Effector memory CD4-positive, alpha-beta T cell (primary cell): ENCODE data around the gene LRRFIP1.
"Not testable (repeated sequence)": the region's sequence is repeated elsewhere in the genome, so short reads cannot be mapped to it uniquely, and the experiment has no call there.

Source experiments
- DNase-seq, 3 donors: peaks; one replicate each; pipeline ENCODE4 v3.0.0-alpha.2; 2020
- H3K27ac ChIP-seq: 2 replicates; pipeline ENCODE4 v1.7.0; 2013; ENCODE audit warnings: mild to moderate bottlenecking, low read length, moderate library complexity; ENCODE audit not compliant: insufficient read depth, poor library complexity, severe bottlenecking
- H3K27me3 ChIP-seq: replicated peaks from 2 replicates; pipeline ENCODE4 v1.7.0; 2013; ENCODE audit warnings: mild to moderate bottlenecking, low read length; ENCODE audit not compliant: insufficient read depth, control insufficient read depth, poor library complexity, severe bottlenecking
- H3K36me3 ChIP-seq: 2 replicates; pipeline ENCODE4 v1.7.0; 2013; ENCODE audit warnings: mild to moderate bottlenecking, low read length, moderate library complexity; ENCODE audit not compliant: control insufficient read depth, insufficient read depth
- H3K4me1 ChIP-seq: 2 replicates; pipeline ENCODE4 v1.7.0; 2013; ENCODE audit warnings: low read length, mild to moderate bottlenecking; ENCODE audit not compliant: control insufficient read depth, insufficient read depth, poor library complexity, severe bottlenecking
- H3K4me3 ChIP-seq: 2 replicates; pipeline ENCODE4 v1.7.0; 2013; ENCODE audit warnings: low read length, low read depth, mild to moderate bottlenecking; ENCODE audit not compliant: insufficient read depth, poor library complexity, severe bottlenecking
- H3K9me3 ChIP-seq: 2 replicates; pipeline ENCODE4 v1.7.0; 2013; ENCODE audit warnings: mild to moderate bottlenecking, low read length, moderate library complexity; ENCODE audit not compliant: control insufficient read depth

Gene LRRFIP1

GRCh38 chr2:237765875-237766274 lies 138.5 kb downstream of the LRRFIP1 start:
- Histone ChIP-seq H3K27ac (no peak overlapping the region), H3K36me3 (peaks cover 45% of the 10 kb centered on the region), H3K4me3 (no peak overlapping the region), H3K9me3 (no peaks in the 10 kb centered on the region), H3K4me1 (no peaks in the 10 kb centered on the region), H3K27me3 (no peaks in the 10 kb centered on the region)
- DNase-seq = no peak

- Histone ChIP-seq H3K4me1 (no peaks in the 10 kb centered on the region), H3K36me3 (peaks cover 43% of the 10 kb centered on the region), H3K9me3 (no peaks in the 10 kb centered on the region), H3K27ac (no peak overlapping the region), H3K27me3 (no peaks in the 10 kb centered on the region), H3K4me3 (no peak overlapping the region)
- no peak for DNase-seq
Measured at GRCh38 chr2:237766340-237766739, 139.0 kb downstream of the LRRFIP1 start.

GRCh38 chr2:237772513-237772912 lies 145.1 kb downstream of the LRRFIP1 start:
- Histone ChIP-seq H3K36me3 (peaks cover 49% of the 10 kb centered on the region), H3K27ac (no peak overlapping the region), H3K4me3 (no peak overlapping the region), H3K27me3 (no peaks in the 10 kb centered on the region), H3K4me1 (no peaks in the 10 kb centered on the region), H3K9me3 (no peaks in the 10 kb centered on the region)
- DNase-seq = no peak

- Histone ChIP-seq H3K27me3 (no peaks in the 10 kb centered on the region), H3K36me3 (peaks cover 61% of the 10 kb centered on the region), H3K4me1 (no peaks in the 10 kb centered on the region), H3K9me3 (no peaks in the 10 kb centered on the region), H3K27ac (no peak overlapping the region), H3K4me3 (no peak overlapping the region)
- no peak for DNase-seq
Measured at GRCh38 chr2:237773826-237774225, 146.4 kb downstream of the LRRFIP1 start.

GRCh38 chr2:237774811-237775553 lies 147.6 kb downstream of the LRRFIP1 start:
- H3K4me3 ChIP-seq = no peak overlapping the region
- no peak overlapping the region for H3K27ac ChIP-seq
- peak in 2 of 3 donors; percentile 11 to 12 for DNase-seq
- H3K4me1 ChIP-seq = no peaks in the 10 kb centered on the region
- no peaks in the 10 kb centered on the region for H3K9me3 ChIP-seq
- peaks cover 62% of the 10 kb centered on the region for H3K36me3 ChIP-seq
- no peaks in the 10 kb centered on the region for H3K27me3 ChIP-seq

- Histone ChIP-seq H3K4me3 (no peak overlapping the region), H3K36me3 (peaks cover 68% of the 10 kb centered on the region), H3K4me1 (no peaks in the 10 kb centered on the region), H3K27ac (no peak overlapping the region), H3K27me3 (no peaks in the 10 kb centered on the region), H3K9me3 (no peaks in the 10 kb centered on the region)
- DNase-seq = no peak
Measured at GRCh38 chr2:237779521-237779920, 152.1 kb downstream of the LRRFIP1 start.

GRCh38 chr2:237782181-237782580 lies 154.8 kb downstream of the LRRFIP1 start:
- Histone ChIP-seq H3K27me3 (no peaks in the 10 kb centered on the region), H3K4me1 (no peaks in the 10 kb centered on the region), H3K27ac (no peak overlapping the region), H3K36me3 (peaks cover 50% of the 10 kb centered on the region), H3K4me3 (no peak overlapping the region), H3K9me3 (no peaks in the 10 kb centered on the region)
- no peak for DNase-seq

GRCh38 chr2:237783678-237784077 lies 156.3 kb downstream of the LRRFIP1 start:
- peaks cover 36% of the 10 kb centered on the region for H3K36me3 ChIP-seq
- H3K27me3 ChIP-seq, H3K4me3 ChIP-seq, DNase-seq, H3K9me3 ChIP-seq, H3K4me1 ChIP-seq, H3K27ac ChIP-seq: not testable (repeated sequence)

GRCh38 chr2:237786936-237787335 lies 159.5 kb downstream of the LRRFIP1 start:
- H3K27ac ChIP-seq = no peak overlapping the region
- H3K9me3 ChIP-seq = no peaks in the 10 kb centered on the region
- no peaks in the 10 kb centered on the region for H3K4me1 ChIP-seq
- no peak overlapping the region for H3K4me3 ChIP-seq
- H3K27me3 ChIP-seq = no peaks in the 10 kb centered on the region
- DNase-seq = no peak
- H3K36me3 ChIP-seq = peaks cover 6% of the 10 kb centered on the region

GRCh38 chr2:237790353-237790752 lies 163.0 kb downstream of the LRRFIP1 start:
- DNase-seq = no peak
- H3K27me3 ChIP-seq = no peaks in the 10 kb centered on the region
- no peak overlapping the region for H3K27ac ChIP-seq
- H3K4me1 ChIP-seq = no peaks in the 10 kb centered on the region
- H3K9me3 ChIP-seq = no peaks in the 10 kb centered on the region
- no peaks in the 10 kb centered on the region for H3K36me3 ChIP-seq
- H3K4me3 ChIP-seq = no peak overlapping the region
